ENCODE measurements around the gene COTL1. TPM values are rescaled to one million over a fixed set of nuclear protein-coding genes. Genes with fewer than 3 reads are reported as not detected.

Gene COTL1
- total and polyA plus RNA-seq, 9 of the 15 experiments (the other 6 are each of a cell fraction or from before 2014, with no cell fraction given), result 27.7 to 185 (median 72.5) TPM

- TF ChIP-seq ZNF444 (CRISPR knock-in tag; IDR thresholded peaks at IDR 0.05), result no peak
- no peak for TF ChIP-seq HBP1 (CRISPR knock-in tag; IDR thresholded peaks at IDR 0.05)
Observed at GRCh38 chr16:84562174-84562815, 55.6 kb downstream of the COTL1 start (continued).

GRCh38 chr16:84561291-84561690 is 56.6 kb downstream of the COTL1 start:
- Histone ChIP-seq H3K27me3 (ENCODE audit: control insufficient read depth in 2 of 2, insufficient read depth in 2 of 2, low read length in 2 of 2) (peaks cover 14 to 16% of the 10 kb centered on the region in 2 experiments), H3K9ac (ENCODE audit: insufficient read depth in 1 of 2, low read depth in 2 of 2, low read length in 2 of 2) (no peak overlapping the region), H3K36me3 (ENCODE audit: control insufficient read depth, insufficient read depth, low read length) (peaks cover 9% of the 10 kb centered on the region; the same call in 1 of the 3 replicates), H3K4me2 (ENCODE audit: insufficient read depth, low read length) (no peak overlapping the region), H3K4me1 (replicated peaks in 1 of 2; ENCODE audit: control insufficient read depth in 2 of 2, insufficient read depth in 2 of 2, low read length in 2 of 2) (peaks cover 0 to 4% of the 10 kb centered on the region in 2 experiments; a peak in 3 of 5 replicates), H2AFZ (ENCODE audit: low read depth, low read length) (no peak overlapping the region), H3K9me3 (replicated peaks; ENCODE audit: control insufficient read depth, insufficient read depth, low read depth, low read length) (no peaks in the 10 kb centered on the region), H3K4me3 (no peak overlapping the region), H4K20me1 (replicated peaks; ENCODE audit: control insufficient read depth, insufficient read depth, low read length) (no peaks in the 10 kb centered on the region), H3K9me1 (ENCODE audit: control insufficient read depth, insufficient read depth, low read length) (no peaks in the 10 kb centered on the region), H3K27ac (ENCODE audit: extremely low read depth, low read depth, low read length) (no peak overlapping the region), H3K79me2 (ENCODE audit: control insufficient read depth, insufficient read depth, low read length) (no peaks in the 10 kb centered on the region)
- DNase-seq (ENCODE audit: extremely low read depth in 1 of 4, low spot score in 3 of 4) (no peak), FAIRE-seq (no peak), ATAC-seq (no peak)
- intact Hi-C loops (cut with micrococcal nuclease), result no loop called here
- ChIA-PET CTCF (ENCODE audit: low intra/inter-chr PET ratio) (interaction anchor here (0.7 kb wide), 1 partner anchor 73 kb away, joined by 3 read pairs; no protein-coding TSS in a partner anchor), POLR2A (interaction anchor here (1.9 kb wide), 1 partner anchor 10 kb away, joined by 7 read pairs; no protein-coding TSS in a partner anchor)
- in situ Hi-C loops (cut with MboI), result no loop called here
- 59% methylated on average over 7 of the region's 7 CpGs for WGBS (ENCODE audit: insufficient coverage, low coverage, missing lambda C conversion rate)
- no TSS peak for BruUV-seq (replicated peaks)
- TF ChIP-seq HLTF (IDR thresholded peaks at IDR 0.05), result no peak
- no peak for TF ChIP-seq ZNF3 (CRISPR knock-in tag; IDR thresholded peaks at IDR 0.05)
- TF ChIP-seq ZNF263 (CRISPR knock-in tag; IDR thresholded peaks at IDR 0.05; ENCODE audit: borderline replicate concordance), result peak; percentile 62; the same call in 1 of the 2 replicates
- no peak for TF ChIP-seq MYC (IDR thresholded peaks at IDR 0.05; ENCODE audit: low read depth, low read length)
- TF ChIP-seq MYC (CRISPR knock-in tag; IDR thresholded peaks at IDR 0.05; ENCODE audit: borderline replicate concordance, low read depth), result no peak

Data from K562 (cell line).